OCI-LY7 (cell line): ENCODE measurements around the gene KCNT1. TPM values are rescaled to one million over a fixed set of nuclear protein-coding genes. Genes with fewer than 3 reads are reported as not detected.

ENCODE experiments used
- BruUV-seq: library from RNA; stranded (reverse); fragments of 400-500 nt; replicated peaks from 2 replicates; lab custom pipeline; 2021; lab: Mats Ljungman, UMichigan
- CTCF ChIA-PET: fragments of 300-600 bp; sonication (Branson Sonifier 250); formaldehyde crosslinking; loops from one replicate; lab custom pipeline; 2022; ENCODE audit warnings: antibody characterized with exemption; ENCODE audit not compliant: unreplicated experiment; lab: Charles Lee
- POLR2A ChIA-PET: fragments of 300-600 bp; sonication (Branson Sonifier 250); formaldehyde crosslinking; loops from one replicate; lab custom pipeline; 2022; ENCODE audit warnings: antibody characterized with exemption; lab: Charles Lee
- DNase-seq: peaks from one replicate; pipeline ENCODE4 v3.0.0-alpha.2; 2015; ENCODE audit warnings: low spot score
- H2AFZ ChIP-seq: fragments of 200-600 bp; sonication (generic), shearing (Covaris generic); 2 replicates; pipeline ENCODE4 v1.6.1; 2014; ENCODE audit warnings: mild to moderate bottlenecking, antibody characterized with exemption, low read length, moderate library complexity
- H3K27ac ChIP-seq: fragments of 200-600 bp; sonication (generic); 2 replicates; pipeline ENCODE4 v1.5.1; 2014; ENCODE audit warnings: mixed run types, low read depth, mild to moderate bottlenecking, moderate library complexity, low read length, inconsistent platforms; ENCODE audit not compliant: poor library complexity, severe bottlenecking
- H3K36me3 ChIP-seq: fragments of 200-600 bp; sonication (generic); 2 replicates; pipeline ENCODE4 v1.6.1; 2014; ENCODE audit warnings: mild to moderate bottlenecking, antibody characterized with exemption, low read length, moderate library complexity, mixed read lengths; ENCODE audit not compliant: insufficient read depth
- H3K4me1 ChIP-seq: fragments of 200-600 bp; sonication (generic); 2 replicates; pipeline ENCODE4 v1.5.1; 2014; ENCODE audit warnings: mild to moderate bottlenecking, low read length; ENCODE audit not compliant: insufficient read depth, poor library complexity, severe bottlenecking
- H3K4me2 ChIP-seq: fragments of 200-600 bp; sonication (generic); 2 replicates; pipeline ENCODE4 v1.6.1; 2014; ENCODE audit warnings: mild to moderate bottlenecking, low read length
- H3K4me3 ChIP-seq: fragments of 200-600 bp; sonication (generic); 2 replicates; pipeline ENCODE4 v1.5.1; 2014; ENCODE audit warnings: mild to moderate bottlenecking, low read depth, low read length; ENCODE audit not compliant: poor library complexity, severe bottlenecking
- H3K79me2 ChIP-seq: fragments of 200-600 bp; sonication (generic); 2 replicates; pipeline ENCODE4 v1.6.1; 2016; ENCODE audit warnings: low read depth, mild to moderate bottlenecking, low read length, moderate library complexity, mixed read lengths; ENCODE audit not compliant: insufficient read depth
- H3K9me2 ChIP-seq: fragments of 200-600 bp; sonication (generic); 2 replicates; pipeline ENCODE4 v1.6.1; 2016; ENCODE audit warnings: mild to moderate bottlenecking, low read length, mixed read lengths; ENCODE audit not compliant: insufficient read depth
- H3K9me3 ChIP-seq: fragments of 200-600 bp; sonication (generic); 2 replicates; pipeline ENCODE4 v1.6.1; 2014; ENCODE audit warnings: mild to moderate bottlenecking, mixed run types, low read length, mixed read lengths
- H4K20me1 ChIP-seq: fragments of 200-600 bp; sonication (generic); 2 replicates; pipeline ENCODE4 v1.6.1; 2014; ENCODE audit warnings: mild to moderate bottlenecking, antibody characterized with exemption, low read length, moderate library complexity, mixed read lengths; ENCODE audit not compliant: insufficient read depth
- CTCF ChIP-seq: fragments of 200-600 bp; sonication (generic); conservative IDR thresholded peaks from 2 replicates; pipeline ENCODE4 v1.5.1; 2014; ENCODE audit warnings: mild to moderate bottlenecking, antibody characterized with exemption, low read length, moderate library complexity, mixed read lengths
- EZH2phosphoT487 ChIP-seq: fragments of 200-600 bp; sonication (generic); IDR thresholded peaks from 2 replicates; pipeline ENCODE4 v1.6.1; 2018; ENCODE audit warnings: low read depth, borderline replicate concordance, mild to moderate bottlenecking, mixed run types, antibody characterized with exemption, low read length, moderate library complexity, mixed read lengths
- intact Hi-C: fragments of 100-400 bp; cut with micrococcal nuclease; formaldehyde crosslinking; loops from one replicate; pipeline ENCODE4 v1.10.0; 2022; ENCODE audit not compliant: unreplicated experiment
- total RNA-seq, 2 experiments: library from RNA; depleted of rRNA in 1 of 2; stranded (reverse); fragments of >200 nt in 1 of 2; shearing (Covaris generic) in 1 of 2; gene quantifications; 2 replicates each; pipeline ENCODE4 v1.2.3, GENCODE V29; 2014 to 2022

Gene KCNT1
- total RNA-seq, 2 experiments from 2014 or later = not detected

- H3K9me3 ChIP-seq = no peaks in the 10 kb centered on the region
- no peak for DNase-seq
- no peaks in the 10 kb centered on the region for H3K79me2 ChIP-seq
- TF ChIP-seq CTCF = no peak
- no peak for TF ChIP-seq EZH2phosphoT487
- POLR2A ChIA-PET = no interaction called here
- no peaks in the 10 kb centered on the region for H3K36me3 ChIP-seq
- CTCF ChIA-PET = no interaction called here
- H2AFZ ChIP-seq = no peak overlapping the region
- H3K4me1 ChIP-seq = no peaks in the 10 kb centered on the region
- no peak overlapping the region for H3K4me2 ChIP-seq
- H3K9me2 ChIP-seq = no peaks in the 10 kb centered on the region
- no peak overlapping the region for H3K4me3 ChIP-seq
- no TSS peak for BruUV-seq
- no peak overlapping the region for H3K27ac ChIP-seq
- no peaks in the 10 kb centered on the region for H4K20me1 ChIP-seq
- intact Hi-C loops = no loop called here
These were observed 24.3 kb upstream of the KCNT1 start for GRCh38 chr9:135677641-135678168.

DNA sequence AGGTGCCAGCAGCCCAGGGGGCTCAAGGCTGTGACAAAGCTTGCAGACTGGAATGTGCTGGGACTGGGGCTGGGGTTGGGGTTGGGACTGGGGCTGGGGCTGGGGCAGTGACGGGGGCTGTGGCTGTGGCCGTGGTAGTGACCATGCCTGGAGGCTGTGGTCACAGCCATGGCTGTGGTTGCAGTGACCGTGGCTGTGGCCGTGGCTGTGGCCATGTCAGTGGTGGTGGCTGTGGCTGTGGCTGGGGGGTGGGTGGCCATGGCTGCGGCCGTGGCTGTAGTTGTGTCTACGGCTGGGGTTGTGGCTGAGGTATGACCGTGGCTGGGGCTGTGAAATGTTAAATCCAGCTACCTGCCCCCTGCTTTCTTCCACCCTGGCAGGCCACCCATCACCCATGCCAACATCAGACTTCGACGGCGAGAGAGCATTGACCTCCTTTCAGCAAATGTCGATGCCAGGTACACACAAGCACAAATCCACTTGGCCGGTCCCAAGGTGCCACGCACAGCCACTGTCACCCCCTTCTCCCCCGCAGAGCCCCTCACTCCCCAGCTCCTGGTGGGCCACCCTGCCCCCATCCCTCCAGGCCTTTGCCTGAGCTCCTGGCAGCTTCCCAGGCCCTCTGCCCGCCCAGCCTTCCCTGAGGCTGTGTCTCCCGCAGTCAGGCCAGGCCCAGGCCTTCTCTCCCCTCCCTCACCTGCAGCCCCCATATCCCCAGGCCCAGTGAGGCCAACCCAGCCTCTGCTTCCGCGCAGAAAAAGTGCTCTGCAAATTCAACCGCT, 23.6 kb upstream of the KCNT1 start:
- Histone ChIP-seq H3K4me2 (no peak overlapping the region), H3K9me2 (no peaks in the 10 kb centered on the region), H4K20me1 (no peaks in the 10 kb centered on the region), H3K36me3 (no peaks in the 10 kb centered on the region), H2AFZ (no peak overlapping the region), H3K4me3 (no peak overlapping the region), H3K79me2 (no peaks in the 10 kb centered on the region), H3K9me3 (no peaks in the 10 kb centered on the region), H3K27ac (no peak overlapping the region), H3K4me1 (no peaks in the 10 kb centered on the region)
- TF ChIP-seq CTCF = no peak
- TF ChIP-seq EZH2phosphoT487 = no peak
- DNase-seq = no peak
- CTCF ChIA-PET = no interaction called here
- POLR2A ChIA-PET = interaction anchor here (0.8 kb wide), 1 partner anchor 1734 kb away, joined by 3 read pairs; no protein-coding TSS in a partner anchor
- intact Hi-C loops = no loop called here
- no TSS peak for BruUV-seq

- intact Hi-C loops = no loop called here
- H3K9me3 ChIP-seq = no peaks in the 10 kb centered on the region
- ChIA-PET POLR2A (no interaction called here), CTCF (no interaction called here)
- no peak overlapping the region for H3K27ac ChIP-seq
- TF ChIP-seq EZH2phosphoT487 (no peak), CTCF (no peak)
- H3K79me2 ChIP-seq = no peaks in the 10 kb centered on the region
- H4K20me1 ChIP-seq = no peaks in the 10 kb centered on the region
- DNase-seq = no peak
- no peaks in the 10 kb centered on the region for H3K9me2 ChIP-seq
- no peak overlapping the region for H3K4me2 ChIP-seq
- no peaks in the 10 kb centered on the region for H3K36me3 ChIP-seq
- no TSS peak for BruUV-seq
- no peak overlapping the region for H3K4me3 ChIP-seq
- no peak overlapping the region for H2AFZ ChIP-seq
- no peaks in the 10 kb centered on the region for H3K4me1 ChIP-seq
These were observed 21.9 kb upstream of the KCNT1 start for GRCh38 chr9:135680056-135680455.
